IPS-18a (cell line): ENCODE data around the gene LZIC.

Source experiments
- H3K27ac ChIP-seq: one replicate; pipeline ENCODE4 v1.5.1; 2013; ENCODE audit warnings: low read length
- H3K27me3 ChIP-seq: one replicate; pipeline ENCODE4 v1.6.1; 2013; ENCODE audit warnings: mild to moderate bottlenecking, low read length; ENCODE audit not compliant: control insufficient read depth, insufficient read depth
- H3K36me3 ChIP-seq: one replicate; pipeline ENCODE4 v1.6.1; 2013; ENCODE audit warnings: low read depth, low read length; ENCODE audit not compliant: control insufficient read depth
- H3K4me1 ChIP-seq: one replicate; pipeline ENCODE4 v1.6.1; 2013; ENCODE audit warnings: low read depth, low read length; ENCODE audit not compliant: control insufficient read depth
- H3K4me3 ChIP-seq: one replicate; pipeline ENCODE4 v1.5.1; 2013; ENCODE audit warnings: low read length
- H3K9ac ChIP-seq: one replicate; pipeline ENCODE4 v1.6.1; 2013; ENCODE audit warnings: mild to moderate bottlenecking, low read length, moderate library complexity
- H3K9me3 ChIP-seq: one replicate; pipeline ENCODE4 v1.6.1; 2013; ENCODE audit warnings: low read depth, low read length; ENCODE audit not compliant: control insufficient read depth

The LZIC gene

GRCh38 chr1:9909234-9910046 is 33.8 kb downstream of the LZIC start:
- Histone ChIP-seq H3K27ac (no peak overlapping the region), H3K36me3 (no peaks in the 10 kb centered on the region), H3K9ac (peak overlapping the region; percentile 58), H3K9me3 (no peaks in the 10 kb centered on the region), H3K27me3 (no peaks in the 10 kb centered on the region), H3K4me3 (peak overlapping the region; percentile 86), H3K4me1 (no peaks in the 10 kb centered on the region)

DNA sequence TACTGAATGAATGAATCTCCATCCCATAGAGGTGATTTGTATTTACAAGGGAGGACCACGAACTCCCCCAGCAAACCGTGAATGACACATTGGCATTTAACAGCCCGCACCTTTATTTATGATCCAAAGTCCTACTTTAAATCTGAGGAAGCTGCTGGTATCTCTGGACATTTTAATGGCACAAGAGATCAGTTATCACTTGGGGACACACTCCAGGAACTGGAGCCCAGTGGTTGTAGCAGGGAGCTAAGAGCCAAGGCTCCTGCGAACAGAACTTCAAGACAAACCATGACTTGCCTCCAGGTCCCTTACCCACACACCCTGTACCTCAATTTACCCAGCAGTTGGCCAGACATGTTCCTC is 34.3 kb downstream of the LZIC start:
- H3K9ac ChIP-seq: peak overlapping the region; percentile 58
- H3K4me3 ChIP-seq: peak overlapping the region; percentile 86
- no peaks in the 10 kb centered on the region for H3K9me3 ChIP-seq
- H3K27me3 ChIP-seq: no peaks in the 10 kb centered on the region
- H3K4me1 ChIP-seq: no peaks in the 10 kb centered on the region
- H3K36me3 ChIP-seq: no peaks in the 10 kb centered on the region
- no peak overlapping the region for H3K27ac ChIP-seq

- no peaks in the 10 kb centered on the region for H3K36me3 ChIP-seq
- H3K27ac ChIP-seq: no peak overlapping the region
- H3K4me3 ChIP-seq: no peak overlapping the region
- no peaks in the 10 kb centered on the region for H3K4me1 ChIP-seq
- no peaks in the 10 kb centered on the region for H3K9me3 ChIP-seq
- H3K9ac ChIP-seq: no peak overlapping the region
- H3K27me3 ChIP-seq: no peaks in the 10 kb centered on the region
These were observed 35.8 kb downstream of the LZIC start for GRCh38 chr1:9907441-9907840.

GRCh38 chr1:9906466-9906865 is 36.7 kb downstream of the LZIC start:
- Histone ChIP-seq H3K4me1 (no peaks in the 10 kb centered on the region), H3K9me3 (no peaks in the 10 kb centered on the region), H3K4me3 (no peak overlapping the region), H3K9ac (no peak overlapping the region), H3K36me3 (no peaks in the 10 kb centered on the region), H3K27ac (no peak overlapping the region), H3K27me3 (no peaks in the 10 kb centered on the region)

GRCh38 chr1:9905010-9905409 is 38.2 kb downstream of the LZIC start:
- Histone ChIP-seq H3K27me3 (no peaks in the 10 kb centered on the region), H3K27ac (no peak overlapping the region), H3K9ac (no peak overlapping the region), H3K36me3 (no peaks in the 10 kb centered on the region), H3K9me3 (no peaks in the 10 kb centered on the region), H3K4me1 (no peaks in the 10 kb centered on the region), H3K4me3 (no peak overlapping the region)

DNA sequence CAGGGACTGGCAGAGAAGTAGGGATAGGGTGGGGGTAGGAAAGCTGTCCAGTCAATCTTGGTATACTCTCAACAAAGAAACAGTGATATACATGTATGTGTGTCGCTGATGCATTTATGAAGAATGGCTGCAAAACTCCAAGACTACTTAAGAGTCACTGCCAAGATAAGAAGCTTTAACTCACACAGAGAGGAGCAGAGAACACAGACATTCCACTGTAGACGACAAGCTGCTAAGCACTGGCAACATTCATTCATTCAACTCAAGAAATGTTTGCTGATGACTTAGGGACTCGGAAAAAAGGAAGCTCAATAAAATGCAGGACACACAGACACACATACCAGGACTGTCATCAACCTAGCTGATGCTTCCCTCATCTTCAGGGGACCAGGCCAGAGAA is 38.6 kb downstream of the LZIC start:
- Histone ChIP-seq H3K9ac (no peak overlapping the region), H3K9me3 (no peaks in the 10 kb centered on the region), H3K36me3 (no peaks in the 10 kb centered on the region), H3K4me3 (no peak overlapping the region), H3K4me1 (no peaks in the 10 kb centered on the region), H3K27me3 (no peaks in the 10 kb centered on the region), H3K27ac (no peak overlapping the region)

DNA sequence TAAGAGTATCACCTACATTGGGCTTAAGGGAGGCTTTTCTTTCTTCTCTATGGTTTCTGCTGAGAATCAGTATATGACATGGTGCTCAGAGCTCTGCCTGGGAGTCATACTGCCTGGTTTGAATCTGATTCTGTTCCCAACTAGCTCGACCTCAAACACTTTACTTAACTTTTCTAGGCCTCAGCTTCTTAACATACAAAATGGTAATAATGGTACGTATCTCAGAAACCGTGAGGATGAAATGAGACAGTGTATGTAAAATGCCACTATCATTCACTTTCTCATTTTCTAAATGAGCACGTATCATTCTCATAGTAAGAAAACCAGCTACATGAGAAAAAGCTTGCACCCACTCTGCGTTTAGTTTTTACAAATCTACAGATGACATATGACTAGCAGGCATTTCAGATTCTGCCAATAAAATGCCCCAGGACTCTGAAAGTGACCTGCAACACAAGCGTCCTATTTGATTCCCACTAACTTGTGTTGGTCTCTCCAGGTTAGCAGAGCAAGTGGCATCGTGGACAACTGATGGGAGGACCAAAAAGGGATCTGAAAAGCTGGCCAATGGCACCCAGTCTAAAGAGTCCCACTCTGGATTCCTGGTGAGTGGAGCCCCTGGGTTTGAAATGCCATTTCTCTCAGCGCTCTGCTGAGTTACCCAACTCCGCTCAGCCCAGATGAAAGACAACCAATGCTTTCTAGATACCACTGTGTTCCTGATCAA is 39.2 kb downstream of the LZIC start:
- H3K9ac ChIP-seq: no peak overlapping the region
- H3K4me1 ChIP-seq: no peaks in the 10 kb centered on the region
- no peak overlapping the region for H3K27ac ChIP-seq
- H3K4me3 ChIP-seq: no peak overlapping the region
- H3K27me3 ChIP-seq: no peaks in the 10 kb centered on the region
- no peaks in the 10 kb centered on the region for H3K36me3 ChIP-seq
- H3K9me3 ChIP-seq: no peaks in the 10 kb centered on the region

DNA sequence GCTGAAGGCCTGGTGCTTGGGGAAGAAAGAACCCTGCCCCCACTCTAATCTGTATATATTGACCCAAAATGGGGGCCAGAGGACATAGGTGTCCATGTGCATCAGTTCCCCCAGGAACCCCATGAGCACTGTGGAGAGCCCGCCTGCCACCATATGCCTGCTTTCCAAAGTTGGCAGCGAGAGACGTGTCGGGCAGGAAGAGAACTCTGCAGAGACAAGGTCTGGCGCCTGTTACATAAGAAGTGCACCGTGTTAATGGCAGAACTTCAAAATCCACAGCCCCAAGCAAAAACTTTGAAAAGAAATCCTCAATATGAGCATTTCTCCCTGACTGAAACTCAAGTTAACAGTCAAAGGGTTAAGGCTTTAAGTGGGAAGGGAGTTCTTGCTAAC is 41.1 kb downstream of the LZIC start:
- H3K9me3 ChIP-seq: no peaks in the 10 kb centered on the region
- H3K36me3 ChIP-seq: no peaks in the 10 kb centered on the region
- no peak overlapping the region for H3K4me3 ChIP-seq
- H3K4me1 ChIP-seq: no peaks in the 10 kb centered on the region
- no peaks in the 10 kb centered on the region for H3K27me3 ChIP-seq
- no peak overlapping the region for H3K9ac ChIP-seq
- H3K27ac ChIP-seq: no peak overlapping the region

DNA sequence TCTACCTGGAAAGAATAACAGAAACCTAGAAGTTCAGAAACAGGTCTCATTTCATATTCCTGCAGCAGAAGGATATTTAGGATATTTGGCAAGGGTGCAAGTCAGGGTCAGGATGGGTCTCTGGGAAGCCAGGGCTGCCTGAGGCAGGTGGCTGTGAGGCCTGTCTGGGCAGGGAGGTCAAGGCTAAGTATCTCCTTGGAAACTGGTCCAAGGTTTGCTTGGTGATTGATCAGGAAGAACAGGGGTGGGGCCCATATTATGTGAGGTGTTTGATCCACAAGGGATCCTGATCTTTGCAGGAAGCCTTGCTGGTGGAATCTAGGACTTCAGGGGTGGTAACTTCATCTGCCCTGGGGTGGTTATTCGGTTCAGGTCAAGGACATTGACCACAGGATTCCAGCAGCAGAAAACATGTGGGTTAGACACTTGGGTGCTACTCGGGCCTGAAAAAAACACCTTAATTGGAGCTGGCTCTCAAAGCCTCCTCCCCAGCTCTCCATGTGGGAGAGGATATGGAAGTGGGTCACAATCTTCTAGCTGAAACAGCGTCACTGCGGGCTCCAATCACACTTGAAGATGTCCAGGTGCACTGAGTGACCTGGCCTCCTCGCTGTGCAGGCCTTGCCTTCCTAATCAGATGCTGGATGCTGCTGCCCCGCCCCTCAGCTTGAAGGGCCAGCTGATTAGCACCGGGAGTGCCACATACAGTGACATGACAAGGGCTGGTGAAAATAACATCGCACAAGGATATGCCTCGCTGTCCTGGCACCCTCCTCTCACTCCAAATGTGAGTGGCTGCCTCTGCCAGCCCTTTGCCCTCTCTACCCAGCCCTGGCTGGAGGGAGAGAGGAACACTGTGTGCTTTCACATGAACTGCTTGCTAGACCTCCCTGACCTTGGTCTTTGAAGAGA is 41.8 kb downstream of the LZIC start:
- no peaks in the 10 kb centered on the region for H3K27me3 ChIP-seq
- H3K9me3 ChIP-seq: no peaks in the 10 kb centered on the region
- no peaks in the 10 kb centered on the region for H3K36me3 ChIP-seq
- H3K9ac ChIP-seq: no peak overlapping the region
- H3K4me1 ChIP-seq: no peaks in the 10 kb centered on the region
- no peak overlapping the region for H3K27ac ChIP-seq
- no peak overlapping the region for H3K4me3 ChIP-seq

- no peaks in the 10 kb centered on the region for H3K36me3 ChIP-seq
- no peaks in the 10 kb centered on the region for H3K27me3 ChIP-seq
- no peaks in the 10 kb centered on the region for H3K9me3 ChIP-seq
- H3K4me1 ChIP-seq: no peaks in the 10 kb centered on the region
- H3K4me3 ChIP-seq: no peak overlapping the region
- H3K27ac ChIP-seq: no peak overlapping the region
- H3K9ac ChIP-seq: no peak overlapping the region
These were observed 42.8 kb downstream of the LZIC start for GRCh38 chr1:9900142-9901043.

- no peak overlapping the region for H3K4me3 ChIP-seq
- H3K9ac ChIP-seq: no peak overlapping the region
- H3K36me3 ChIP-seq: no peaks in the 10 kb centered on the region
- no peaks in the 10 kb centered on the region for H3K27me3 ChIP-seq
- no peak overlapping the region for H3K27ac ChIP-seq
- no peaks in the 10 kb centered on the region for H3K9me3 ChIP-seq
- H3K4me1 ChIP-seq: peaks cover 23% of the 10 kb centered on the region
These were observed 49.1 kb downstream of the LZIC start for GRCh38 chr1:9894115-9894514.
